H1 (cell line): Measurements from ENCODE around the gene VPS9D1. TPM values are rescaled to one million over a fixed set of nuclear protein-coding genes. Genes with fewer than 3 reads are reported as not detected.

Experiments
- CTCF ChIA-PET: fragments of 300-600 bp; sonication (Branson Sonifier 250); formaldehyde crosslinking; loops from one replicate; lab custom pipeline; 2021; ENCODE audit not compliant: partially characterized antibody; lab: Charles Lee
- POLR2A ChIA-PET: fragments of 300-600 bp; sonication (Branson Sonifier 250); formaldehyde crosslinking; loops from one replicate; lab custom pipeline; 2021; ENCODE audit warnings: inconsistent platforms; ENCODE audit not compliant: partially characterized antibody; lab: Charles Lee
- DNase-seq, 2 experiments: peaks; one replicate each; pipeline versions ENCODE4 v3.0.0 to v3.0.0-alpha.2; 2010 to 2022; ENCODE audit warnings: low spot score in 2 of 2, low read depth in 1 of 2, mixed read lengths in 1 of 2
- FAIRE-seq: peaks from 2 replicates; lab custom pipeline; 2011; peaks lifted over from hg19 to GRCh38; lab: Jason Lieb, UNC
- H2AFZ ChIP-seq: 2 replicates; pipeline ENCODE4 v1.8.1; 2012; ENCODE audit warnings: low read length, inconsistent platforms
- H2AK5ac ChIP-seq: 2 replicates; pipeline ENCODE4 v1.6.1; 2013; ENCODE audit warnings: low read depth, low read length
- H2BK120ac ChIP-seq: replicated peaks from 2 replicates; pipeline ENCODE3; 2013; ENCODE audit warnings: low read depth, low read length, inconsistent platforms
- H2BK12ac ChIP-seq: 2 replicates; pipeline ENCODE4 v1.6.1; 2013; ENCODE audit warnings: low read depth, low read length
- H2BK15ac ChIP-seq: 2 replicates; pipeline ENCODE4 v1.6.1; 2013; ENCODE audit warnings: low read length
- H2BK20ac ChIP-seq: 2 replicates; pipeline ENCODE4 v1.6.1; 2013; ENCODE audit warnings: low read length
- H2BK5ac ChIP-seq: 2 replicates; pipeline ENCODE4 v1.6.1; 2013; ENCODE audit warnings: low read depth, low read length
- H3K14ac ChIP-seq: 2 replicates; pipeline ENCODE4 v1.6.1; 2013; ENCODE audit warnings: inconsistent platforms; ENCODE audit not compliant: insufficient read length
- H3K18ac ChIP-seq: 2 replicates; pipeline ENCODE4 v1.6.1; 2013; ENCODE audit warnings: low read length; ENCODE audit errors: extremely low read depth
- H3K23ac ChIP-seq: 2 replicates; pipeline ENCODE4 v1.6.1; 2013; ENCODE audit warnings: inconsistent platforms; ENCODE audit not compliant: insufficient read length
- H3K23me2 ChIP-seq: 2 replicates; pipeline ENCODE4 v1.6.1; 2013; ENCODE audit warnings: low read depth, low read length
- H3K27ac ChIP-seq: 2 replicates; pipeline ENCODE4 v1.6.1; 2011; ENCODE audit warnings: low read depth, low read length, inconsistent platforms
- H3K27me3 ChIP-seq, 4 experiments: replicated peaks in 1 of 4; 1 replicate in 1 of 4; 2 replicates in 3 of 4; pipeline versions ENCODE4 v1.6.1 to v1.8.1; 2011 to 2013; ENCODE audit warnings: low read length in 3 of 4, mild to moderate bottlenecking in 3 of 4, inconsistent platforms in 2 of 4, mixed read lengths in 2 of 4, moderate library complexity in 1 of 4; ENCODE audit not compliant: control insufficient read depth in 3 of 4, insufficient read depth in 3 of 4; ENCODE audit errors: extremely low read depth in 1 of 4
- H3K36me3 ChIP-seq, 4 experiments: 2 replicates each; pipeline versions ENCODE4 v1.6.1 to v1.8.1; 2011 to 2013; ENCODE audit warnings: mild to moderate bottlenecking in 4 of 4, low read length in 3 of 4, moderate library complexity in 2 of 4, control low read depth in 1 of 4, inconsistent platforms in 1 of 4; ENCODE audit not compliant: insufficient read depth in 4 of 4, control insufficient read depth in 2 of 4
- H3K4ac ChIP-seq: replicated peaks from 2 replicates; pipeline ENCODE3; 2013; ENCODE audit warnings: low read length, low read depth, mixed read lengths, inconsistent platforms; ENCODE audit not compliant: insufficient read length
- H3K4me1 ChIP-seq, 4 experiments: replicated peaks in 1 of 4; 1 replicate in 1 of 4; 2 replicates in 3 of 4; pipeline versions ENCODE4 v1.6.1 to v1.8.1; 2011 to 2013; ENCODE audit warnings: low read length in 3 of 4, inconsistent platforms in 2 of 4, mixed read lengths in 1 of 4; ENCODE audit not compliant: insufficient read depth in 4 of 4, control insufficient read depth in 3 of 4
- H3K4me2 ChIP-seq, 2 experiments: 2 replicates each; pipeline versions ENCODE4 v1.6.1 to v1.8.1; 2011 to 2013; ENCODE audit warnings: low read depth in 2 of 2, low read length in 2 of 2, control low read depth in 1 of 2, inconsistent platforms in 1 of 2, mild to moderate bottlenecking in 1 of 2; ENCODE audit not compliant: insufficient read depth in 1 of 2
- H3K4me3 ChIP-seq, 4 experiments: fragments of 200-600, 300-600 bp in 1 of 4; sonication (generic), shearing (Covaris generic), sonication (Bioruptor Twin) in 1 of 4; 2 replicates each; pipeline versions ENCODE4 v1.5.1 to v1.8.1; 2011 to 2016; ENCODE audit warnings: low read length in 4 of 4, low read depth in 3 of 4, control low read depth in 2 of 4, inconsistent platforms in 2 of 4, mild to moderate bottlenecking in 2 of 4, mixed read lengths in 1 of 4, moderate library complexity in 1 of 4; ENCODE audit not compliant: insufficient read depth in 2 of 4; ENCODE audit errors: extremely low read depth in 1 of 4
- H3K56ac ChIP-seq: replicated peaks from 2 replicates; pipeline ENCODE3; 2013; ENCODE audit warnings: low read depth, mild to moderate bottlenecking, mixed read lengths, low read length, inconsistent platforms; ENCODE audit not compliant: insufficient read length
- H3K79me1 ChIP-seq: 2 replicates; pipeline ENCODE4 v1.6.1; 2013; ENCODE audit warnings: low read depth, low read length, control low read depth
- H3K79me2 ChIP-seq, 2 experiments: 2 replicates each; pipeline versions ENCODE4 v1.6.1 to v1.8.1; 2012 to 2013; ENCODE audit warnings: low read length in 2 of 2, mild to moderate bottlenecking in 2 of 2, inconsistent platforms in 1 of 2; ENCODE audit not compliant: insufficient read depth in 2 of 2, control insufficient read depth in 1 of 2
- H3K9ac ChIP-seq, 4 experiments: replicated peaks in 1 of 4; 1 replicate in 1 of 4; 2 replicates in 3 of 4; pipeline versions ENCODE4 v1.6.1 to v1.8.1; 2011 to 2013; ENCODE audit warnings: low read depth in 3 of 4, low read length in 3 of 4, control low read depth in 2 of 4, mild to moderate bottlenecking in 2 of 4, moderate library complexity in 2 of 4, inconsistent platforms in 1 of 4; ENCODE audit errors: extremely low read depth in 1 of 4
- H3K9me3 ChIP-seq, 2 experiments: 2 replicates each; pipeline versions ENCODE4 v1.6.1 to v1.8.1; 2012 to 2013; ENCODE audit warnings: mild to moderate bottlenecking in 2 of 2, moderate library complexity in 2 of 2, control low read depth in 1 of 2, inconsistent platforms in 1 of 2, low read depth in 1 of 2, low read length in 1 of 2, mixed read lengths in 1 of 2; ENCODE audit not compliant: insufficient read depth in 2 of 2
- H4K20me1 ChIP-seq, 2 experiments: replicated peaks in 1 of 2; 2 replicates each; pipeline versions ENCODE3 to v1.8.1; 2011 to 2013; ENCODE audit warnings: inconsistent platforms in 2 of 2, low read length in 2 of 2, mild to moderate bottlenecking in 1 of 2; ENCODE audit not compliant: insufficient read depth in 2 of 2, control insufficient read depth in 1 of 2
- H4K5ac ChIP-seq: 2 replicates; pipeline ENCODE4 v1.6.1; 2013; ENCODE audit warnings: low read length, low read depth, mixed read lengths, inconsistent platforms; ENCODE audit not compliant: insufficient read length
- H4K8ac ChIP-seq: 2 replicates; pipeline ENCODE4 v1.8.0; 2013; ENCODE audit warnings: mild to moderate bottlenecking, moderate library complexity, low read length, inconsistent platforms; ENCODE audit not compliant: insufficient read depth; ENCODE audit errors: extremely low read depth
- H4K91ac ChIP-seq: replicated peaks from 2 replicates; pipeline ENCODE3; 2013; ENCODE audit warnings: low read length, mixed read lengths, inconsistent platforms; ENCODE audit not compliant: insufficient read length
- BACH1 ChIP-seq: IDR thresholded peaks from 2 replicates; pipeline ENCODE4 v1.6.1; 2012; ENCODE audit warnings: low read length, improper control_type of control experiment
- CREB1 ChIP-seq: IDR thresholded peaks from 2 replicates; pipeline ENCODE4 v1.6.1; 2012; ENCODE audit warnings: inconsistent platforms
- E2F6 ChIP-seq: IDR thresholded peaks from 2 replicates; pipeline ENCODE4 v1.6.1; 2012; ENCODE audit warnings: inconsistent platforms
- NANOG ChIP-seq: IDR thresholded peaks from 2 replicates; pipeline ENCODE4 v1.6.1; 2011; ENCODE audit warnings: low read length, low read depth, mild to moderate bottlenecking, inconsistent platforms; ENCODE audit not compliant: insufficient read depth, poor library complexity, severe bottlenecking
- PHF8 ChIP-seq: fragments of 200-600 bp; sonication (generic); conservative IDR thresholded peaks from 2 replicates; pipeline ENCODE4 v1.7.1; 2012; ENCODE audit warnings: low read depth, mild to moderate bottlenecking, inconsistent platforms, low read length, moderate library complexity
- SAP30 ChIP-seq: fragments of 300-600 bp; sonication (generic); IDR thresholded peaks from 2 replicates; pipeline ENCODE4 v1.7.1; 2012; ENCODE audit warnings: low read length, moderate library complexity, mild to moderate bottlenecking, inconsistent platforms; ENCODE audit not compliant: insufficient read depth, insufficient replicate concordance
- SP4 ChIP-seq: IDR thresholded peaks from 2 replicates; pipeline ENCODE4 v1.6.1; 2012; ENCODE audit warnings: low read length, inconsistent platforms
- SRF ChIP-seq: IDR thresholded peaks from 2 replicates; pipeline ENCODE4 v1.6.1; 2011; ENCODE audit warnings: mild to moderate bottlenecking, low read depth, low read length, moderate library complexity
- TAF1 ChIP-seq: IDR thresholded peaks from 2 replicates; pipeline ENCODE4 v1.6.1; 2011; ENCODE audit warnings: mild to moderate bottlenecking, low read depth, low read length
- TBP ChIP-seq: IDR thresholded peaks from 2 replicates; pipeline ENCODE4 v1.6.1; 2011; ENCODE audit warnings: low read depth, low read length, improper control_type of control experiment
- TCF12 ChIP-seq: IDR thresholded peaks from 2 replicates; pipeline ENCODE4 v1.6.1; 2011; ENCODE audit warnings: low read depth, mild to moderate bottlenecking, low read length
- WGBS, 2 experiments: shearing (Covaris generic) in 1 of 2; methylation state at CpG; one replicate each; pipeline versions ENCODE4 v1.1.6 to v1.1.7; 2013 to 2015; ENCODE audit warnings: low lambda C conversion rate in 2 of 2, mixed read lengths in 2 of 2, inconsistent platforms in 1 of 2, low coverage in 1 of 2, missing lambda C conversion rate in 1 of 2; ENCODE audit not compliant: insufficient replicate concordance in 2 of 2, insufficient coverage in 1 of 2, insufficient read length in 1 of 2; ENCODE audit errors: extremely low coverage in 1 of 2, missing lambda C conversion rate in 1 of 2; 5-methylcytosine and 5-hydroxymethylcytosine counted together
- polyA plus RNA-seq, 7 experiments: library from polyadenylated mRNA; depleted of rRNA in 3 of 7; stranded (reverse) in 5 of 7; unstranded in 2 of 7; fragments of >200 nt in 5 of 7; fragments of 200-250 nt in 2 of 7; gene quantifications; 1 replicate in 5 of 7; 2 replicates in 1 of 7; 4 replicates in 1 of 7; pipeline versions ENCODE4 v1.2.1 to v1.2.3, GENCODE V29; 2011 to 2013; ENCODE audit warnings: missing spikeins in 2 of 7, mixed read lengths in 2 of 7
- total RNA-seq: library from RNA; stranded (reverse); fragmentation: NEBNext Ultra II Directional; extraction: Animal tissue kit (Norgen Biotek cat#: 25700); gene quantifications from 2 replicates; pipeline ENCODE4 v1.2.1, GENCODE V29; 2021

The VPS9D1 gene
- total and polyA plus RNA-seq, 2 of the 8 experiments (the other 6 are each of a cell fraction or from before 2014, with no cell fraction given): 2.9 to 5.4 TPM

GRCh38 chr16:89658221-89658879, 62.3 kb downstream of the VPS9D1 start:
- Histone ChIP-seq H4K91ac (peak overlapping the region; percentile 19), H3K4me2 (peak overlapping the region; percentile 78 to 96), H3K79me2 (peaks cover 0 to 28% of the 10 kb centered on the region in 2 experiments; a peak in 2 of 4 replicates), H2BK120ac (no peak overlapping the region), H3K4ac (peak overlapping the region; percentile 90), H3K79me1 (peaks cover 10% of the 10 kb centered on the region), H3K23ac (no peak overlapping the region), H3K18ac (0 out of 2 replicates have a peak overlapping the region, but pooled peaks have one; percentile 40), H2AK5ac (0 out of 2 replicates have a peak overlapping the region, but pooled peaks have one; percentile 9), H2BK15ac (no peak overlapping the region), H3K56ac (peak overlapping the region; percentile 78), H4K20me1 (peaks cover 3 to 5% of the 10 kb centered on the region in 2 experiments), H3K36me3 (peaks cover 0 to 19% (median 11%) of the 10 kb centered on the region in 4 experiments; a peak in 6 of 8 replicates), H2AFZ (no peak overlapping the region; the same call in 1 of the 2 replicates), H3K23me2 (peaks cover 8% of the 10 kb centered on the region), H3K9me3 (no peaks in the 10 kb centered on the region), H3K9ac (peak overlapping the region; percentile 55 to 90 (median 64)), H2BK5ac (no peak overlapping the region), H4K8ac (peak overlapping the region; percentile 87)
- 33% methylated on average over 26 of the region's 27 CpGs; no CpG with 5 or more reads in 1 of the 2 experiments for WGBS, 2 experiments
- no peak for FAIRE-seq
- POLR2A ChIA-PET: interaction anchor here (0.7 to 2.2 kb wide), 7 partner anchors 9 to 150 kb away, joined by 3 to 9 read pairs (median 5); partner anchors contain the start of genes CDK10 and SPG7
- no peak for TF ChIP-seq TAF1
- TF ChIP-seq E2F6: no peak; the same call in 1 of the 2 replicates
- 0 out of 2 replicates have a peak, but pooled peaks have one; percentile 26 for TF ChIP-seq PHF8
- TF ChIP-seq TBP: no peak
- no peak for TF ChIP-seq CREB1
- no peak for TF ChIP-seq TCF12
- no peak for TF ChIP-seq NANOG
- TF ChIP-seq BACH1: no peak
- peak; percentile 70 for TF ChIP-seq SAP30
- no peak for TF ChIP-seq SRF
- TF ChIP-seq SP4: no peak
- TF ChIP-seq, all 59 proteins: peak for 2
- H3K4me3 ChIP-seq: peak overlapping the region; percentile 79 to 99 (median 87)
- H2BK12ac ChIP-seq: no peak overlapping the region
- no peak for DNase-seq
- H4K5ac ChIP-seq: no peak overlapping the region
- CTCF ChIA-PET: interaction anchor here (0.9 to 1.7 kb wide), 3 partner anchors 43 to 93 kb away, joined by 3 to 7 read pairs (median 4); no protein-coding TSS in a partner anchor
- no peak overlapping the region for H3K14ac ChIP-seq
- H3K27ac ChIP-seq: no peak overlapping the region
- no peak overlapping the region for H2BK20ac ChIP-seq
- H3K27me3 ChIP-seq: no peaks in the 10 kb centered on the region
- peaks cover 0 to 8% (median 3%) of the 10 kb centered on the region in 4 experiments; a peak in 3 of 7 replicates for H3K4me1 ChIP-seq
